Right lobe of liver (tissue), 6 donors: Measurements from ENCODE around the gene CXorf58. TPM values are rescaled to one million over a fixed set of nuclear protein-coding genes. Genes with fewer than 3 reads are reported as not detected.
"Not testable (repeated sequence)": the region's sequence is repeated elsewhere in the genome, so short reads cannot be mapped to it uniquely, and the experiment has no call there.

ENCODE experiments used
- ATAC-seq, 4 donors: fragments of 200-7000 bp; cut with Tn5 transposase; one replicate each; pipeline ENCODE4 v1.9.1; 2020; ENCODE audit warnings: mild to moderate bottlenecking in 4 of 4, moderate library complexity in 4 of 4
- DNase-seq, 3 donors: peaks; one replicate each; pipeline ENCODE4 v3.0.0-alpha.2; 2020
- H3K27ac ChIP-seq, 3 donors: fragments of 200-600 bp; one replicate each; pipeline ENCODE4 v1.8.0; 2022
- H3K27me3 ChIP-seq, 2 donors: fragments of 200-600 bp; one replicate each; pipeline ENCODE4 v1.8.0; 2022
- H3K36me3 ChIP-seq, 4 donors: fragments of 200-600 bp; sonication (generic) in 1 of 4; one replicate each; pipeline versions ENCODE4 v1.5.1 to v1.8.0; 2017 to 2022; ENCODE audit warnings: control low read depth in 1 of 4
- H3K4me1 ChIP-seq, 4 donors: fragments of 200-600 bp; sonication (generic) in 1 of 4; one replicate each; pipeline versions ENCODE4 v1.5.1 to v1.8.0; 2017 to 2022; ENCODE audit warnings: control low read depth in 1 of 4
- H3K4me3 ChIP-seq, 3 donors: fragments of 200-600 bp; one replicate each; pipeline ENCODE4 v1.8.0; 2022
- H3K9me3 ChIP-seq, 4 donors: fragments of 200-600 bp; sonication (generic) in 1 of 4; one replicate each; pipeline versions ENCODE4 v1.5.1 to v1.8.0; 2017 to 2022; ENCODE audit warnings: control low read depth in 1 of 4
- POLR2A ChIP-seq: fragments of 450-650 bp; IDR thresholded peaks from one replicate; pipeline ENCODE4 v1.6.1; 2017; ENCODE audit warnings: antibody characterized with exemption, mild to moderate bottlenecking
- WGBS: methylation state at CpG from one replicate; pipeline ENCODE4 v1.1.6; 2018; ENCODE audit warnings: low coverage, low lambda C conversion rate; ENCODE audit not compliant: insufficient coverage; ENCODE audit errors: missing lambda C conversion rate; 5-methylcytosine and 5-hydroxymethylcytosine counted together
- intact Hi-C, 2 donors: fragments of 100-400 bp; cut with DNase I; formaldehyde crosslinking; loops; one replicate each; pipeline versions ENCODE4 v1.11.2 to v1.14.1; 2022
- total RNA-seq, 6 experiments: library from RNA; depleted of rRNA in 2 of 6; stranded (reverse); fragments of >200 nt in 2 of 6; fragmentation: NEBNext Ultra II Directional in 3 of 6; extraction: Animal tissue kit (Norgen Biotek cat#: 25700) in 3 of 6; gene quantifications; one replicate each; pipeline versions ENCODE4 v1.1.0 to v1.2.4, GENCODE V29; 2016 to 2023
- TF ChIP-seq, protein P1 (sequence below), 4 donors: fragments of 200-600 bp in 3 of 4; fragments of 450-650 bp in 1 of 4; IDR thresholded peaks; one replicate each; pipeline versions ENCODE4 v1.5.1 to v1.8.0; 2016 to 2022; ENCODE audit warnings: antibody characterized with exemption in 4 of 4, mild to moderate bottlenecking in 2 of 4
- donor health status: DM: no; HTN: yes; CAD: no.
- donor health status: DM: no; HTN: no; CAD: no.
- donor health status: DM: no; HTN: no; CAD: no.
- donor health status: DM: no; HTN: yes; CAD: no.
- donor health status: DM: no; HTN: yes; CAD: no.

Gene CXorf58
- total RNA-seq, 6 experiments from 2014 or later: not detected

GRCh38 chrX:23959781-23960180 is 52.0 kb downstream of the CXorf58 start:
- TF ChIP-seq, protein P1, sequence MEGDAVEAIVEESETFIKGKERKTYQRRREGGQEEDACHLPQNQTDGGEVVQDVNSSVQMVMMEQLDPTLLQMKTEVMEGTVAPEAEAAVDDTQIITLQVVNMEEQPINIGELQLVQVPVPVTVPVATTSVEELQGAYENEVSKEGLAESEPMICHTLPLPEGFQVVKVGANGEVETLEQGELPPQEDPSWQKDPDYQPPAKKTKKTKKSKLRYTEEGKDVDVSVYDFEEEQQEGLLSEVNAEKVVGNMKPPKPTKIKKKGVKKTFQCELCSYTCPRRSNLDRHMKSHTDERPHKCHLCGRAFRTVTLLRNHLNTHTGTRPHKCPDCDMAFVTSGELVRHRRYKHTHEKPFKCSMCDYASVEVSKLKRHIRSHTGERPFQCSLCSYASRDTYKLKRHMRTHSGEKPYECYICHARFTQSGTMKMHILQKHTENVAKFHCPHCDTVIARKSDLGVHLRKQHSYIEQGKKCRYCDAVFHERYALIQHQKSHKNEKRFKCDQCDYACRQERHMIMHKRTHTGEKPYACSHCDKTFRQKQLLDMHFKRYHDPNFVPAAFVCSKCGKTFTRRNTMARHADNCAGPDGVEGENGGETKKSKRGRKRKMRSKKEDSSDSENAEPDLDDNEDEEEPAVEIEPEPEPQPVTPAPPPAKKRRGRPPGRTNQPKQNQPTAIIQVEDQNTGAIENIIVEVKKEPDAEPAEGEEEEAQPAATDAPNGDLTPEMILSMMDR (IDR thresholded peaks at IDR 0.05): no peak
- no peak for TF ChIP-seq POLR2A
- H3K9me3 ChIP-seq: no peaks in the 10 kb centered on the region
- H3K27me3 ChIP-seq: no peaks in the 10 kb centered on the region
- WGBS: 74% methylated on average over 3 of the region's 3 CpGs
- no peak overlapping the region for H3K27ac ChIP-seq
- intact Hi-C loops: no loop called here
- DNase-seq (no peak), ATAC-seq (no peak)
- no peaks in the 10 kb centered on the region for H3K36me3 ChIP-seq
- H3K4me3 ChIP-seq: no peak overlapping the region
- H3K4me1 ChIP-seq: no peaks in the 10 kb centered on the region

- Histone ChIP-seq H3K9me3 (no peaks in the 10 kb centered on the region), H3K27ac (no peak overlapping the region), H3K36me3 (no peaks in the 10 kb centered on the region), H3K27me3 (no peaks in the 10 kb centered on the region), H3K4me3 (no peak overlapping the region), H3K4me1 (no peaks in the 10 kb centered on the region)
- TF ChIP-seq, protein P1 (IDR thresholded peaks at IDR 0.05): no peak
- TF ChIP-seq POLR2A: no peak
- DNase-seq: no peak
- WGBS: 59% methylated on average over 2 of the region's 5 CpGs
- no peak for ATAC-seq
- intact Hi-C loops: no loop called here
Measured at GRCh38 chrX:23964191-23964590, 56.4 kb downstream of the CXorf58 start.

- DNase-seq, ATAC-seq, H3K4me3 ChIP-seq, H3K4me1 ChIP-seq, intact Hi-C loops, H3K9me3 ChIP-seq, H3K36me3 ChIP-seq, H3K27ac ChIP-seq, H3K27me3 ChIP-seq: not testable (repeated sequence)
- 74% methylated on average over 8 of the region's 8 CpGs for whole genome bisulfite sequencing
Measured at GRCh38 chrX:23965630-23966029, 57.8 kb downstream of the CXorf58 start.

DNA sequence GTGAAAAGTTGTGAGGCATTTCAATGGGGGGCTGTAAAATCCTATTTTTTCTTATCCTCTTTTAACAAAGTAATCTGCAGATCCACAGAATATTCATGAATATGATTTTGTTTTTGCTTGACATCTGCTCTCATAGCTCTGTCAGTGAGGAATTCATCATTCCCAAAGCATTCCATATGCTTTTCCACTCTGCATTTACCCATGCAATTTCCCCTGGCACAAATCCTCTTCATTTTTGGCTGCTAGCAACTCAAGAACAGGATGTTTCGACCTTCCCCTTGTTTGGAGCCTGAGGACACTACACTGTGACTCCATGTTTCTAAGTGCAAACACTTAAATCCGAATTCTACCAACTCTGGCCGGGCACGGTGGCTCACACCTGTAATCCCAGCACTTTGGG is 70.7 kb downstream of the CXorf58 start:
- WGBS: 52% methylated on average over 2 of the region's 4 CpGs
- intact Hi-C loops: no loop called here
- DNase-seq (no peak), ATAC-seq (no peak)
- H3K9me3 ChIP-seq: no peaks in the 10 kb centered on the region
- no peaks in the 10 kb centered on the region for H3K36me3 ChIP-seq
- TF ChIP-seq POLR2A: no peak
- TF ChIP-seq, protein P1 (IDR thresholded peaks at IDR 0.05): no peak
- no peaks in the 10 kb centered on the region for H3K4me1 ChIP-seq
- H3K27me3 ChIP-seq: peaks cover 0 to 4% of the 10 kb centered on the region in 2 donors
- H3K4me3 ChIP-seq: no peak overlapping the region
- no peak overlapping the region for H3K27ac ChIP-seq

- no peak for TF ChIP-seq POLR2A
- TF ChIP-seq, protein P1 (IDR thresholded peaks at IDR 0.05): no peak
- ATAC-seq (no peak), DNase-seq (no peak)
- intact Hi-C loops: no loop called here
- no peak overlapping the region for H3K27ac ChIP-seq
- no peaks in the 10 kb centered on the region for H3K9me3 ChIP-seq
- H3K4me1 ChIP-seq: no peaks in the 10 kb centered on the region
- no peak overlapping the region for H3K4me3 ChIP-seq
- 49% methylated on average over 5 of the region's 5 CpGs for WGBS
- H3K36me3 ChIP-seq: no peaks in the 10 kb centered on the region
- peaks cover 0 to 4% of the 10 kb centered on the region in 2 donors for H3K27me3 ChIP-seq
Measured at GRCh38 chrX:23980011-23980441, 72.2 kb downstream of the CXorf58 start.
